ENCODE results near the gene METTL16. TPM values are rescaled to one million over a fixed set of nuclear protein-coding genes. Genes with fewer than 3 reads are reported as not detected.
A peak's percentile ranks its signal among the peaks of the same experiment; 100 is the strongest.

The METTL16 gene
- total and polyA plus RNA-seq, 9 of the 15 experiments (the other 6 are each of a cell fraction or from before 2014, with no cell fraction given) = 12.1 to 30.5 (median 19.8) TPM

GRCh38 chr17:2511462-2512369 is at the start of gene METTL16 (continued):
- TF ChIP-seq CTCFL (IDR thresholded peaks at IDR 0.05; ENCODE audit: borderline replicate concordance, insufficient read depth, low read depth, low read length, poor library complexity, severe bottlenecking) (no peak), FOSL1 (tag; conservative IDR thresholded peaks at IDR 0.05) (peak; percentile 30; the same call in 1 of the 2 replicates), TFAP4 (CRISPR knock-in tag; IDR thresholded peaks at IDR 0.05; ENCODE audit: borderline replicate concordance) (peak; percentile 72; the same call in 1 of the 2 replicates), FOXO4 (CRISPR knock-in tag; IDR thresholded peaks at IDR 0.05) (no peak), POLR2AphosphoS5 (IDR thresholded peaks at IDR 0.05; ENCODE audit: control insufficient read depth, insufficient read depth, low read depth, low read length) (peak; percentile 72), ZZZ3 (IDR thresholded peaks at IDR 0.05) (no peak), ARNT (IDR thresholded peaks at IDR 0.05) (no peak), ZNF398 (CRISPR knock-in tag; IDR thresholded peaks at IDR 0.05) (no peak), E2F5 (CRISPR knock-in tag; IDR thresholded peaks at IDR 0.05) (no peak; the same call in 1 of the 2 replicates), ELF4 (CRISPR knock-in tag; IDR thresholded peaks at IDR 0.05) (no peak), ESRRB (CRISPR knock-in tag; IDR thresholded peaks at IDR 0.05; ENCODE audit: borderline replicate concordance) (no peak), RAD21 (CRISPR knock-in tag; conservative IDR thresholded peaks at IDR 0.05 in 1 of 2, IDR thresholded peaks at IDR 0.05 in 1 of 2) (no peak), ZHX1 (conservative IDR thresholded peaks at IDR 0.05; ENCODE audit: low read length) (0 out of 2 replicates have a peak, but pooled peaks have one; percentile 66), NR4A1 (CRISPR knock-in tag; IDR thresholded peaks at IDR 0.05) (no peak), NR4A1 (tag; IDR thresholded peaks at IDR 0.05) (no peak)

All from K562 (cell line).